SW 1271 (cell line): ENCODE measurements around the gene TSPO.

Source experiments
- DNase-seq, 2 experiments: peaks; one replicate each; lab custom pipeline; 2025; lab: John Stamatoyannopoulos, UW

Gene TSPO

GRCh38 chr22:43159484-43160178, 8.3 kb downstream of the TSPO start:
- DNase-seq: no peak

- no peak for DNase-seq
Observed at GRCh38 chr22:43160497-43161126, 9.3 kb downstream of the TSPO start.

GRCh38 chr22:43162412-43163150, 11.2 kb downstream of the TSPO start:
- no peak for DNase-seq

GRCh38 chr22:43163241-43163795, 12.0 kb downstream of the TSPO start:
- DNase-seq: no peak

- DNase-seq: no peak
Observed at GRCh38 chr22:43164636-43165035, 13.3 kb downstream of the TSPO start.

GRCh38 chr22:43166132-43166930, 15.0 kb downstream of the TSPO start:
- no peak for DNase-seq

- DNase-seq: no peak
Observed at GRCh38 chr22:43167001-43167589, 15.7 kb downstream of the TSPO start.

- DNase-seq: no peak
Observed at GRCh38 chr22:43168471-43169309, 17.3 kb downstream of the TSPO start.

- DNase-seq: no peak
Observed at GRCh38 chr22:43169310-43170130, 18.2 kb downstream of the TSPO start.

- no peak for DNase-seq
Observed at GRCh38 chr22:43170131-43170480, 18.7 kb downstream of the TSPO start.

GRCh38 chr22:43171019-43171491, 19.7 kb downstream of the TSPO start:
- no peak for DNase-seq

GRCh38 chr22:43171607-43172006, 20.2 kb downstream of the TSPO start:
- no peak for DNase-seq

- DNase-seq: no peak
Observed at GRCh38 chr22:43172191-43172590, 20.8 kb downstream of the TSPO start.

- no peak for DNase-seq
Observed at GRCh38 chr22:43173566-43173965, 22.2 kb downstream of the TSPO start.

- DNase-seq: no peak
Observed at GRCh38 chr22:43173976-43174720, 22.8 kb downstream of the TSPO start.

GRCh38 chr22:43174941-43175531, 23.7 kb downstream of the TSPO start:
- DNase-seq: no peak

GRCh38 chr22:43176090-43176489, 24.7 kb downstream of the TSPO start:
- DNase-seq: no peak

- DNase-seq: no peak
Observed at GRCh38 chr22:43177479-43177878, 26.1 kb downstream of the TSPO start.
